ENCODE measurements around the gene ENSA.
"Not testable (repeated sequence)": the region's sequence is repeated elsewhere in the genome, so short reads cannot be mapped to it uniquely, and the experiment has no call there.

ENSA gene

DNA sequence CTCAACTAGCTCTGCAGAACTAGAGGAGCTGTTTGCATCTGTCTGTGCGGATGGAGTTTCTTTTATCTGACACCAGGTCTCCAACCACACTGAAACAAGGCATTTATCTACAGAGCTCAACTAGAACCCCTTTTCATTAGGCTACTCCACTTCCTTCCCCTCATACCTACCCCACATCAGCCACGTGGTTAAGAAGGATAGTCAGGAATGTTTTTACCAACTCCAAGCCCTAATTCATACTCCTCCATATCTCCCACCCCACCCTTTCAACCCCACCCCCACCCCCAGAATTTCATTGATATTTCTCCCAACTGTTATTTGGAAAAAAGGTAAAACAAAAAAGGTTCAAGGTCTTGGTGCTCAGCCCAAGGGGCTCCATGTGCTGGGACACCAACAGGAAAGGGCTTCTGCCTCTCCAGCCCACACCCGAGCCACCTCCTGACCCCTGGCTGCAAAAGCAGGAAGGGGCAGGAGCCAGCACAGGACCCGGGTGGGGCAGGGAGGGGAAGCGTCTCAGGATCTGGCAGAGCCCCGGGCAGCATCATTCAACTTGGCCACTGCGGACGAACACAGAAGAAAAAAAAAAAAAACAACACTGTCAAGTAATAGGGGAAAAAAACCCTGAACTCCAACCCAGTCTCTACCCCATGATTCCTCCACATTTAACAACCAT lies 7.0 kb downstream of the ENSA start:
- no peak overlapping the region for H3K4me3 ChIP-seq (ENCODE audit: low read depth, low read length)

DNA sequence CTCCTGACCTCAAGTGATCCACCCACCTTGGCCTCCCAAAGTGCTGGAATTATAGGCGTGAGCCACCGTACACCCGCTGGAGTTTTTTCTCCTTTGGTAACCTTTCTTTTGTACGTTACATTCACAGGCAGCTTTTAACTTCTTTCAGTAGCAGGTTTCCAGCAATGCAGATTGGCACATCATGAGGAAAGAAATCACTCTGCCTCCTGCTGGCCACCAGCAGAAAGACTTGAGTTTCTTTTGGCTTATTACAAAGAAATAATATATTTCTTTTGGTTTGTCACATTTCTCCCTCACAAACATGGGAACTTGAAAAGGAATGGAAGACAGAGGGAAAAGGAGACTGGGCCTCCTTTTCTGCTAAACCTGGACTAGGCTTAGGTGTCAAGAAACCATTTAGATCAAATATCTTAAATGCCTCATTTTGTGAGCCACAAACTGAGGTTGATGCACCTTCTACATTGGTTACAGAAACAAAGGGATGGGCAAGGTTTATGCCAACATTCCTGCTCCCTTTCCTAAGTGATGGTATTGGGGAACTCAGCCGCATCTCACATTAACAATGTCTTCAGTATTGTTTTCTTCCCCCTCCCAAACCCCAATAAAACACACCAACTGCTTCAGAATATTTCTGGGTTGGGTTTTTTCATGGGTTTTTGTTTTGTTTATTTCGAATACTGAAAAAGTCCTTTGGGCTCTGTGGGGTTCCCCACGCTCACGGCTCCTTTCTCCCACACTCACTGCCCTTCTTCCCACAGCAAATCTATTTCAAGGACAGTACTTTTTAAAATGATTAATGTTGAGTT lies 7.7 kb downstream of the ENSA start:
- H3K4me3 ChIP-seq (ENCODE audit: low read depth, low read length): no peak overlapping the region

DNA sequence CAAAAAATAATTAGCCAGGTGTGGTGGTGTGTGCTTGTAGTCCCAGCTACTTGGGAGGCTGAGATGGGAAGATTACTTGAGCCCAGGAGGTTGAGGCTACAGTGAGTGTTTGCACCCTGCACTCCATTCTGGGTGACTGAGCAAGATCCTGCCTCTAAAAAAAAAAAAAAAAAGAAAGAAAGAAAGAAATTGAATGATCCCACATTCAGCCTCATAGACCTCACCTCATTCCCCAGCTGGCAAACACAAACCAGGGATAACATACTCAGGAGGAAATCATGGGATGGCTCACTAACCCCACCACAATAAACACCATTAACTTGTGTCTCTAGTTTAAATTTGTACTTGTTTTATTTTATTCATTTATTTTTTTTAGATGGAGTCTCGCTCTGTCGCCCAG lies 8.5 kb downstream of the ENSA start:
- no peak overlapping the region for H3K4me3 ChIP-seq (ENCODE audit: low read depth, low read length)

DNA sequence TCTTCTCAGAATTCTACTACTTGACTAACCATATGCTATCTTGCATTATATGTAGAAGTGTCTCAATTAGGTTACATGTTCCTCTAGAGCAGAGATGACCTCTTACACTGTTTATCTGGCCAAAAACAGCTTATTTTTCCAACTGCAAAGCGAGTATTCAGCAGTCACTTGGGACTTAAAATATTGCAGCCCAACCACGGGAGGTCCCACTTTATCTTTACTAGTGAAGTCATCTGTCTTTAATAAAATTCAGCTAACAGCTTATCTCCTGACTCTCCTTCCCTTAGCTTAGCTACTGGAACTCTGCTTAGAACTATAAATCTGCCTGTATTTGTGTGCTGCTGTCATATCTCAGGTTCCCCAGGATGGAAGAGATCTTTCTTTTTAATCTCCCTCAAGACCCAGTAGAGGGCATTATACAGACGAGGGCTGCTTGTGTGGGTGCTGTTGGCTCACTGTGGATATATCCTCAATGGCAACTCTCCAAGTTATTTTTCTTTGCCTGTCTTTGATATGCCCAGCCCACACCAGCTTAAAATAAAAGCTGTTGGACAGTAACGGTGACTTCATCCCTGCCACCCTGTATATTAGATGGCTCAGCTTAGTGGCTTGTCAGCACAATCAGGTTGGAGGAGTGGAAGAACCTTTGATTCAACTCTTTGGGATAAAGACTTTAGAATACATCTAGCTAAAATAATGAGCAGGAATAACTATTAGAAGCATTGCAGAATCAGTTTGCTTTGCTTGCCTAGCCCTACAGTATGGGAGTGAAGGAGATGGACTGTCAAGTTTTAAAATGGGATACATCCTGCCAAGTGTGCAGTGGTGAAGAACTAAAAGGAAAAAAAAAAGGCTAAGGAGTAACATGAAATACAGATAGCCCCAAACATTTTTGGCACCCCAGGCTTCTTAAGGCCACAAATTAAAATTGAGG lies 9.6 kb downstream of the ENSA start:
- H3K4me3 ChIP-seq (ENCODE audit: low read depth, low read length): no peak overlapping the region

DNA sequence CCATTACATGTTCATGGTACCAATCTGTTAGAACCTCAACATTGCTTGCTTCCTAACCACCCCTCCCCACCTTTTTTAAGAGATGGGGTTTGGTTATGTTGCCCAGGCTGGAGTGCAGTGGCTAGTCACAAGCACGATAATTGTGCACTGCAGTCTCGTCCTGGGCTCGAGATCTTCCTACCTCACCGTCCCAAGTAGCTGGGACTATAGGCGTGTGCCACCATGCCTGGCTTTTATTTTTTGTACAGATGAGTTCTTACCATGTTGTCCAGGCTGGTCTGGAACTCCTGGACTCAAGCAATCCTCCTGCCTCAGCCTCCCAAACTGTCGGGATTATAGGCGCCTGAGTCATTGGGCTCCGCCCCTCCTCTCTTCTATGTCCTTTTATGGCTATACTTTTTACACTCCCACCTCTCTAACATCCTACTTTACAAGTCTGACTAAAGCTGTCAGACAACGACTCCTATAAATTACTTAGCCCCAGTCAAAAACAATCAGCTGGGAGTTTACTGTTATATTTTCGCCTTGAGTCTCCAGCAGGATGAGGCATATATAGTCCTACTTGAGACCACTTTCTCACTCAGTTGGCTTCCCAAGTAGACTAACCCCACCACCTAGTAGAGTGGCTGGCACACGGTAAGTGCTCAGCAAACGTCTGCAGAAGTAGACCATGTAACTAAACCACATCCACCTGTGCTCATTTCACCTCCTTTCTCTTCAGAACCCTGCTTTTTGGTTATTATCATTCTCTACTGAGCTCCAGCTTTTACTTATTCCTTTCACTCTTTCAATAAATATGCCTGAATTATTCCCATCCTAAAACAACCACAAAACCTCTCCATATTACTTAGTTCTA lies 13.8 kb downstream of the ENSA start:
- no peak overlapping the region for H3K4me3 ChIP-seq (ENCODE audit: low read depth, low read length)

DNA sequence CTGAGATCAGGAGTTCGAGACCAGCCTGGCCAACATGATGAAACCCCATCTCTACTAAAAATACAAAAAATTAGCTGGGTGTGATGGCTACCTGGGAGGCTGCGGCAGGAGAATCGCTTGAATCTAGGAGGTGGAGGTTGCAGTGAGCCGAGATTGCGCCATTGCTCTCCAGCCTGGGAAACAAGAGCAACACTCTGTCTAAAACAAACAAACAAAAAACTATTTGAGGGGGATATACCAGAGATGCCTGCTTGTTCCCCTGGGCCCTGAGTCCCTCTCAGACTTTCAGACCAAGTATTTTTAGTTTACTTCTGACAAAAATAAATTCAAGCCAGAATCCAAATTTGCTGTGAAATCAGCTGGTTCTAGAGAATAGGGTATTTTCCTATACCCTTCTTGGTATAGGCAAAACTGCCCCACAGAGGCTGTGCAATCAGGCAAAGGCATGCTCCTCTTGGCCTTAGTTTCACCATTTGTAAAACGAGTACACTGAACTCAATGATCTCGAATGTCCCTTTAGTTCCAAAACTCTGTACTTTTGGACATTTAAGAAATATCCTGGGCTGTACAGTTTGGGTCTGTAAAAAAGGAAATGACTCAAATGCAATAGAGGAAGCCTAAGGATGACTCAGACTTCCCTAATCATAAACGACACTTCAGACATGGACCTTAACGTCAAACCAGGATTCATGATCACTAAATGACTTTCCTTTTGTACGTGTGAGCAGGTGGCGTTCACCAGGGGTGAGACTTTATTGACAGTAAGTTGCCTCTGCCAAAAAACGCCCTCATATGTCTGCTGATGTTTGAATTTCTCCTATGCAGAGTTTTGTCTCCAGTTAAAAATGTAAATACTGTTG lies 16.1 kb downstream of the ENSA start:
- no peak overlapping the region for H3K4me3 ChIP-seq (ENCODE audit: low read depth, low read length)

DNA sequence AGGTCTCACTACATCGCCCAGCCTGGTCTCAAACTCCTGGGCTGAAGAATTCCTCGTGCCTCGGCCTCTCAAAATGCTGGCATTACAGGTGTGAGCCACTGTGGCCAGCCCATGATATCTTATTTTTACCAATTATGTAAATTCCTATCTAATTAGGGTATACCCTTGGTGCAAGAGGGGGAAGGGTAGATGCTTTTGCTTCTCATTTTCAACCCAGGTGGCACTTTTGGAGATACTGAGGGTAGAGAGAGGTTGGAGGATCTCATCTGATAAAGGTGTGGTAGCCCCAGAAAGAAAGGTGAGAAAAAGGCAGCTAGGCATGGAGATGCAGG lies 17.4 kb downstream of the ENSA start:
- no peak overlapping the region for H3K4me3 ChIP-seq (ENCODE audit: low read depth, low read length)

DNA sequence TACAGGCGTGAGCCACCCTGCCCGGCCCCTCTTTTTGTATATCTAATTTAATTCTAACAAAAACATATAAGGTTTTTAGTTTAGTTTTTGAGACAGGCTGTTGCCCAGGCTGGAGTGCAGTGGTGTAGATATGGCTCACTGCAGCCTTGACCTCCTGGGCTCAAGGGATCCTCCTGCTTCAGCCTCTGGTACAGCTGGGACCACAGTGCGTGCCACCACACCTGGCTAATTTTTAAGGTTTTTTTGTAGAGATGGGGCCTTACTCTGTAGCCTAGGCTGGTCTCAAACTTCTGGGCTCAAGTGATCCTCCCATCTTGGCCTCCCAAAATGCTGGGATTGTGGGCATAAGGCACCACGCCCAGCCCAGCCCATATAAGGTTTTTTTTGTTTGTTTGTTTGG lies 18.8 kb downstream of the ENSA start:
- no peak overlapping the region for H3K4me3 ChIP-seq (ENCODE audit: low read depth, low read length)

DNA sequence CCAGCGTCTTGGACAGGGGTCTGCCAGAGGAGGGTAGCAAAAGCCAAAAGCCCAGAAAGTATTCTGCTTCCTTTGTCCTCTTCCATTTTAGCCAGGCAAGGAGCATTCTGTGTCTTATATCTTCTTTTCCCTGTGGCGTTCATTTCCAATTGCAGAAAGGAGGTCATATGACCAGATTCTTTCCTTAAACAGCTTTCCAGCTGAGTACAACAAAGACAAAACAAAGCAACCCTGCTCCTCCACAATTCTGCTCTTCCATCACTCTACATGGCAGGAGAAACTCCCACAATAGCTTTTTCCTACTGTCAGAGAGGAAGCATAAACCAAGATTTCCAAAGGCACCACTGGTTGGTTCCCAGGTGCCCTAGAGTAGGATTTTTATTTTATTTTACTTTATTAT lies 19.7 kb downstream of the ENSA start:
- no peak overlapping the region for H3K4me3 ChIP-seq (ENCODE audit: low read depth, low read length)

DNA sequence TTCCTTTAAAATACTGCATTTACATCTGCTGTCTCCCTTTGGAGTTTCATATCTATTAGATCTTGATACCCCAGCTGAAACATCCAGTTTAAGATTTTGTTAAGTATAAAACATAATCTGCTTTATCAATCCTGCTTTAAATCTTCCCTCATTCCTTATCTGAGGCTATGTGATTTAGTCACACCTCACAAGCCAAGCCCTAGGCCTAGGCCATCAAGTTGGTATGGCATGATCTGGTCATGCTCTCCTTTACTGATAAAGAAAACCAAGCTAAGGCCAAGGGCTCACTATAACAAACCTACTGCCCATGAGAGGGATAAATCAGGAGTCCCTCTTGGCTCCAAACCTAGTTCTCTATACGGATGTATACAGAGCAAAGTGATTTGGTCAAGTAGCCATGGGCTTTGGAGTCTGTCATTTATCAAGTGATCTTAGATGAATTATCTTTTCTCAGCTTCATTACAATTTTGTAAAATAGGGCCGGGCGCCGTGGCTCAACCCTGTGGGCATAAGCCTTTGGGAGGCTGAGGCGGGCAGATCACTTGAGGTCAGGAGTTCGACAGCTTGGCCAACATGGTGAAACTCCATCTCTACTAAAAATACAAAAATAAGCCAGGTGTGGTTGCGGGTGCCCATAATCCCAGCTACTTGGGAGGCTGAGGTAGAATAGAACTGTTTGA lies 22.8 kb downstream of the ENSA start:
- no peak overlapping the region for H3K4me3 ChIP-seq (ENCODE audit: low read depth, low read length)

DNA sequence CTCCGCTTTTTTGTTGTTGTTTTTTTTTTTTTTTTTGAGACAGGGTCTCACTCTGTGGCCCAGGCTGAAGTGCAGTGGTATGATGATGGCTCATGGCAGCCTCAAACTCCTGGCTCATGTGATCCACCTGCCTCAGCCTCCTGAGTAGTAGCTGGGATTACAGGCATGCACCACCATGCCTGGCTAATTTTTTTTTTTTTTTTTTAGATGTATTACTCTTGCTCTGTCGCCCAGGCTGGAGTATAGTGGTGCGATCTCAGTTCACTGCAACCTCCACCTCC lies 24.0 kb downstream of the ENSA start:
- not testable (repeated sequence) for H3K4me3 ChIP-seq (ENCODE audit: low read depth, low read length)

DNA sequence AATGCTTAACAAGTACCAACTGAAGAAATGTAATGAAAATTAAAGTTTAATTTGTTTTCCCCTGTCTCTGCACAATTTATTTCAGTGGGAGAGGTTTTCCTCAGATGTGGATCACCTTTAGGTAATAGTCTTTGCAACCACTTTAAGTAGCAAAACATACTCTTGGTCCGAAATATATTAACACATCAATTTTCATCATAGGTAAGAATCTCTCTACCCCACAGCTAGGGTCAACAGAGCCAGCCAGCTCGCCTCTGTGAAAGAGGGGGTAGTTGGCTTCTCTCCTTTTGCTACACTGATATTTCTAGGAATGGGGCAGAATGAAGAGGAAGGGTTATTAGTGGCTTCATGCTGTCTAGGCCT lies 25.2 kb downstream of the ENSA start:
- H3K4me3 ChIP-seq (ENCODE audit: low read depth, low read length): no peak overlapping the region

DNA sequence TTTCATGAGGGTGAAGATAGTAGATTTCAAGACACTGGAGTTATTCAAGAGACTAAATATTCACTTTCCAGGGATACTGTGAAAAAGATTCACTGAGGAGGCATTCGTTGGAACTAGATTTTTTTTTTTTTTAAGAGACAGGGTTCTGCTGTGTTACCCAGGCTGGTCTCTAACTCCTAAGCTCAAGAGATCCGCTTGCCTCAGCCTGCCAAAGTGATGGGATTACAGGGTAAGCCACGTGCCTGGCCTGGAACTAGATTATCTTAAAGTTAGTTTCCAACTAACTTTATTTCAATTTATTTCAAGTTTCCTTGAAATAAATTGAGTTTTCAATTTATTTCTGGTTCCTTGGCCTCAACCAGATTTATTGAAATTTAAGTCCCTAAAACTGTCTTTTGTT lies 25.7 kb downstream of the ENSA start:
- H3K4me3 ChIP-seq (ENCODE audit: low read depth, low read length): no peak overlapping the region

DNA sequence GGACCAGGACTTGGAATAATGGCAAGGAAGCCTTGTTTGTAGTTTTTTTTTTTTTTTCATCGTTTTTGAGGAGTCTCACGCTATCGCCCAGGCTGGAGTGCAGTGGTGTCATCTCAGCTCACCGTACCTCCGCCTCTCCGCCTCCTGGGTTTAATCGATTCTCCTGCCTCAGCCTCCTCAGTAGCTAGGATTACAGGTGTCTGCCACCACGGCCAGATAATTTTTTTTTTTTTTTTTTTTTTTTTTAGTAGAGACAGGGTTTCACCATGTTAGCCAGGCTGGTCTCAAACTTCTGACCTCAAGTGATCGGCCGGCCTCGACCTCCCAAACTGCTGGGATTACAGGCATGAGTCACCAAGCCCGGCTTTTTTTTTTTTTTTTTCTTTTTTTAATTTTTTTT lies 27.0 kb downstream of the ENSA start:
- H3K4me3 ChIP-seq (ENCODE audit: low read depth, low read length): not testable (repeated sequence)

DNA sequence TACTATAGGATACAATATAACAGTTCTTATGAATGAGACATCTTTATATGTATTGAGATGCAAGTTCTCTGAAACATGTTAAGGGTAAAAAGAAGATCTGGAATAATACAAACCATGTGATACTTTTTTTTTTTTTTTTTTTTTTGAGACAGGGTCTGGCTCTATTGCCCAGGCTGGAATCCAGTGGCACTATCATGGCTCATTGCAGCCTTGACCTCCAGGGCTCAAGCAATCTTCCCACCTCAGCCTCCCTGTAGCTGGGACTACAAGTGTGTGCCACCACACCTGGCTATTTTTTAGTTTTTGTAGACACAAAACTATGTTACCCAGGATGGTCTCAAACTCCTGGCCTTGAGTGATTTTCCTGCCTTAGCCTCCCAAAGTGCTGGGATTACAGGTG lies 27.9 kb downstream of the ENSA start:
- H3K4me3 ChIP-seq (ENCODE audit: low read depth, low read length): no peak overlapping the region

DNA sequence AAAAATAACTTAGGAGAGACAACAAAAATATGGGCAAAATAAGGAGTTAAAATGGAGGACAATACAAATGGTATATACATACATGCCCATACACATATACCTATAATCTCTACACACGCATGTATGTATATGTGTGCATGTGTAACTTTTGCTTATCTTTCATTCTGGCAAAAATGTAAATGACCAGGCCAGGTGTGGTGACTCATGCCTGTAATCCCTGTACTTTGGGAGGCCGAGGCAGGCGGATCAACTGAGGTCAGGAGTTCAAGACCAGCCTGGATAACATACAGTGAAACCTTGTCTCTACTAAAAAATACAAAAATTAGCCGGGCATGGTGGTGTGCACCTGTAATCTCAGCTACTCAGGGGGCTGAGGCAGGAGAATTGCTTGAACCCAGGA lies 31.1 kb downstream of the ENSA start:
- not testable (repeated sequence) for H3K4me3 ChIP-seq (ENCODE audit: low read depth, low read length)

DNA sequence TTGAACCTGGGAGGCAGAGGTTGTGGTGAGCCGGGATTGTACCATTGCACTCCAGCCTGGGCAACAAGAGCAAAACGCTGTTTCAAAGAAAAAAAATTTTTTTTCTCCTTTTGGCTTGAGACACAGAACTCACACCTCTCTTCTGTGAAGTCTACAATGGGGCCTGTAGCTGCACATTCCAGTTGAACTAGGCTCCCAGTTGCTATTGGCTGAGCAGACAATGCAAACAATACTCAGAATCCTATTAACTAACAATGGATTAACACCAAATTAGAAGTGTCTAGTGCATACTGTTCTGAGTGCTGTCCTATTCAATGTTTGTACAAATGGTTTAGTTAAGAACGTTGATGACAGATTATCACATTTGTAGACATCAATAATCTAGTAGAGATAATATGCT lies 32.4 kb downstream of the ENSA start:
- no peak overlapping the region for H3K4me3 ChIP-seq (ENCODE audit: low read depth, low read length)

DNA sequence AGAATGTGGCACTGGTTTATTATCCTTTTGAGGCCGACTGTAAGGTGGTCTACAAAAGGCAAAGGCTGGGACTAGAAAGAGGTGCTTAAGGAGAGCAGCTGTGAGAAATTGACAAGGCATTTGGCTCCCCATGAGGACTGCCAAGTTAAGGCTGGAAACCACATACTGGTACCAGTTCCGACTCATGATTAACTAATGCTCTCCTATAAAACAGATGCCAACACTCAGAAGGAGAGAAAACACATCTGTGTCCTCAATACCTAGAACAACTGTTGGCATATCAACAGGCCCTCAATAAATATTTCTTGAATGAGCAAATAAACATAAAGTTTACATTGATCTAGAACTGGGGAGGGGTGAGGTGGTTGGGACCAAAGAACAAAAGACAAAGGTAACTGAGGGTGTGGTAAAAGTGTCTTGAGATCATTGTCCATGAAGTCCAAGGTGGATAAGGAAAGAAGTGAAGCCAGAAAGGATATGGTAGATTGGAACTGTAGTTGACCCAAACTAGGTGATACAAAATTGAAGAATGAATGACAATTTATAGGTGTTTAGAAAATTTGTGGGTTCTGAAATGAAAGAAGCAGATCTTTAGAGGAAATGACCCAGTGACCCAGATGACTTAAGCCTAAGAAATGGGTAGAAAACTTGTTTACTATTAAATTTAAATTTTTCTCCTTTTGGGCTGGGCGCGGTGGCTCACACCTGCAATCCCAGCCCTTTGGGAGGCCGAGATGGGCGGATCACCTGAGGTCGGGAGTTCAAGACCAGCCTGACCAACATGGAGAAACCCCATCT lies 33.1 kb downstream of the ENSA start:
- no peak overlapping the region for H3K4me3 ChIP-seq (ENCODE audit: low read depth, low read length)

DNA sequence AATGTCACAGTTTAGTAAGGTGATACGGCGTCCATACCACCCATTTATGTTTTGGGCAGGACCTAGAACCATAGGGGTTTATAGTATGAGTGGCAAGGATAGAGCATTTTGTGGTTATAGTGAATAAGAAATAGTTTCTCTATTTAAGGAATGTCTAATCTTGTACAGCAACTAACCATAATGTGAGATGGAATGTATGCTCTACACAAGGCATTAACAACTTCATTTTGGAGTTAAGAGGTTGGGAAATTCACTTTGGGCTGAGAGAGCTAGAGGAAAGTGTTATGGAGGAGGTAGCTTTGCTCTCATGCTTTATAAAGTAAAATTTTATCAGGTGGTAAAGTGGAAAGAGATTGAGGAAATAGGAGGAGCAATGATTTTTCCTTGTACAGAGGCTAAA lies 47.0 kb downstream of the ENSA start:
- no peak overlapping the region for H3K4me3 ChIP-seq (ENCODE audit: low read depth, low read length)
